Measurements from ENCODE around the gene ZBTB48.

GRCh38 chr1:6623269-6623965 lies 43.6 kb downstream of the ZBTB48 start:
- TF ChIP-seq GABPA (IDR thresholded peaks at IDR 0.05; ENCODE audit: low read depth) (no peak), POLR2AphosphoS5 (IDR thresholded peaks at IDR 0.05; ENCODE audit: low read depth) (no peak), CTCF (IDR thresholded peaks at IDR 0.05; ENCODE audit: insufficient read depth, low read length) (no peak)

Measured in HL-60 (cell line).